ENCODE measurements around the gene ADARB2. TPM values are rescaled to one million over a fixed set of nuclear protein-coding genes. Genes with fewer than 3 reads are reported as not detected.

ADARB2 gene
- total and polyA plus RNA-seq, 3 donors from 2014 or later = 8.5 to 13.0 (median 10.4) TPM

DNA sequence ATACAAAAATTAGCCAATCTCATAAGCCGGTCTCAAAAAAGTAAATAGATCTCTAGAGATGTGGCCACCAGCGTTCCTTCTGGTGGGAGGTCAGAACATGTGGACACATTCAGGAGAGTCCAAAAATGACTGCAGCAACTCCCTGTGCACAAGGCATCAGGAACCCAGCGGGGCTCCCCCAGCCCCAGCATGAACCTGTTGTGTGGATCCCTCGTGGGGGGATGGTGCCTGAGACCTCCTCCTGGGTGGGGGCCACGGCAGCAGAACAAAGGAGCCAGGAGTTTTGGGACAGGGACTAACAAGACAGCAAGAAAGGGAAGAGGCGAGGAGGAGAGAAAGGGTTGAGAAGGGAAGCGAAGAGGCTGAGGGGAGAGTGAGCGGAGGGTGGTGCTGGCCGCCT is 559.4 kb downstream of the ADARB2 start:
- Histone ChIP-seq H3K27me3 (no peaks in the 10 kb centered on the region), H3K4me1 (peaks cover 3% of the 10 kb centered on the region), H3K9me3 (no peaks in the 10 kb centered on the region), H3K27ac (no peak overlapping the region), H3K36me3 (ENCODE audit: low read depth, missing control alignments) (no peaks in the 10 kb centered on the region), H3K4me3 (no peak overlapping the region)
- intact Hi-C loops (cut with DNase I; ENCODE audit: low total_unique reads) = no loop called here
- no peak for DNase-seq
- TF ChIP-seq POLR2A (IDR thresholded peaks at IDR 0.05) = no peak
- TF ChIP-seq, protein P1, sequence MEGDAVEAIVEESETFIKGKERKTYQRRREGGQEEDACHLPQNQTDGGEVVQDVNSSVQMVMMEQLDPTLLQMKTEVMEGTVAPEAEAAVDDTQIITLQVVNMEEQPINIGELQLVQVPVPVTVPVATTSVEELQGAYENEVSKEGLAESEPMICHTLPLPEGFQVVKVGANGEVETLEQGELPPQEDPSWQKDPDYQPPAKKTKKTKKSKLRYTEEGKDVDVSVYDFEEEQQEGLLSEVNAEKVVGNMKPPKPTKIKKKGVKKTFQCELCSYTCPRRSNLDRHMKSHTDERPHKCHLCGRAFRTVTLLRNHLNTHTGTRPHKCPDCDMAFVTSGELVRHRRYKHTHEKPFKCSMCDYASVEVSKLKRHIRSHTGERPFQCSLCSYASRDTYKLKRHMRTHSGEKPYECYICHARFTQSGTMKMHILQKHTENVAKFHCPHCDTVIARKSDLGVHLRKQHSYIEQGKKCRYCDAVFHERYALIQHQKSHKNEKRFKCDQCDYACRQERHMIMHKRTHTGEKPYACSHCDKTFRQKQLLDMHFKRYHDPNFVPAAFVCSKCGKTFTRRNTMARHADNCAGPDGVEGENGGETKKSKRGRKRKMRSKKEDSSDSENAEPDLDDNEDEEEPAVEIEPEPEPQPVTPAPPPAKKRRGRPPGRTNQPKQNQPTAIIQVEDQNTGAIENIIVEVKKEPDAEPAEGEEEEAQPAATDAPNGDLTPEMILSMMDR (IDR thresholded peaks at IDR 0.05) = no peak
- WGBS, 2 donors = 90 to 92% methylated on average over 9 of the region's 9 CpGs

DNA sequence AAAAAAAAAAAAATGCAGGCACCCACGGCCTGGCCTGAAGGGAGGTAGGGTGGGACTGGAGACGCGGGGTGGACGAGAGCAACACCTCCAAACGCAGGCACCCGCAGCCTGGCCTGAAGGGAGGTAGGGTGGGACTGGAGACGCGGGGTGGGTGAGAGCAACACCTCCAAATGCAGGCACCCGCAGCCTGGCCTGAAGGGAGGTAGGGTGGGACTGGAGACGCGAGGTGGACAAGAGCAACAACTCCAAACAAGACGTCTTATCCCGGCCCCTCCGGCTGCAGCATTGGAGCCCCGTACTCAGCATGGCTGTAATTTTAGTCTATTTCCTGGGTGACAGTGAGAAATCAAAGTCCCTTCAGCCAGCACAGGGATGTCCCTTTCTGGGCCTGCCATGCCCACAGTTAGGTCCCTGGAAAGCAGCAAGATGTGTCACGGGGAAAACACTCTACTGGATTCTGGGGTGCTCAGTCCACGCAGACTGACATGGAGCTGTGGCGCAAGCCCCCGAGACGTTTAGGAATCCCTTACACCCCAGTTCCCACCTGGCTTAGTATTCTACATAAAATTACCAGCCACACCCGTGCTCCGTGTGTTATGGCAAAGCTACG is 561.3 kb downstream of the ADARB2 start:
- 93 to 95% methylated on average over 21 to 23 of the region's 23 CpGs for WGBS, 2 donors
- DNase-seq = no peak
- Histone ChIP-seq H3K4me3 (no peak overlapping the region), H3K27ac (no peak overlapping the region), H3K4me1 (no peaks in the 10 kb centered on the region), H3K27me3 (no peaks in the 10 kb centered on the region), H3K36me3 (ENCODE audit: low read depth, missing control alignments) (no peaks in the 10 kb centered on the region), H3K9me3 (no peaks in the 10 kb centered on the region)
- intact Hi-C loops (cut with DNase I; ENCODE audit: low total_unique reads) = no loop called here
- TF ChIP-seq, protein P1 (IDR thresholded peaks at IDR 0.05) = no peak
- no peak for TF ChIP-seq POLR2A (IDR thresholded peaks at IDR 0.05)

DNA sequence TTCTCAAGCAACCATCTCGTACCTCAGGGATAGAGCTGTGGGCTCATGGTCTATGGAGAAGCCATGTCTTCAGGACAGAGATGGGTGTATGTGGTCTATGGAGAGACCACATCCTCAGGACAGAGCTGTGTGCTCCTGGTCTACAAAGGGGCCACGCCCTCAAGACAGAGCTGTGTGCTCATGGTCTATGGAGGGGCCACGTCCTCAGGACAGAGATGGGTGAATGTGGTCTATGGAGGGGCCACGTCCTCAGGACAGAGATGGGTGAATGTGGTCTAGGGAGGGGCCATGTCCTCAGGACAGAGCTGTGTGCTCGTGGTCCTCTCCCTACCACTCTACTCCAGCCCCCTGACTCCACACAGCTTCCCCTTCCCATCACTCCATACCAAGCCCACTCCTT is 563.3 kb downstream of the ADARB2 start:
- no peaks in the 10 kb centered on the region for H3K36me3 ChIP-seq (ENCODE audit: low read depth, missing control alignments)
- no peak for DNase-seq
- no peaks in the 10 kb centered on the region for H3K27me3 ChIP-seq
- intact Hi-C loops (cut with DNase I; ENCODE audit: low total_unique reads) = no loop called here
- no peak overlapping the region for H3K4me3 ChIP-seq
- H3K4me1 ChIP-seq = no peaks in the 10 kb centered on the region
- no peak overlapping the region for H3K27ac ChIP-seq
- WGBS, 2 donors = 82 to 85% methylated on average over 5 of the region's 5 CpGs
- no peak for TF ChIP-seq POLR2A (IDR thresholded peaks at IDR 0.05)
- TF ChIP-seq, protein P1 (IDR thresholded peaks at IDR 0.05) = no peak
- H3K9me3 ChIP-seq = no peaks in the 10 kb centered on the region

DNA sequence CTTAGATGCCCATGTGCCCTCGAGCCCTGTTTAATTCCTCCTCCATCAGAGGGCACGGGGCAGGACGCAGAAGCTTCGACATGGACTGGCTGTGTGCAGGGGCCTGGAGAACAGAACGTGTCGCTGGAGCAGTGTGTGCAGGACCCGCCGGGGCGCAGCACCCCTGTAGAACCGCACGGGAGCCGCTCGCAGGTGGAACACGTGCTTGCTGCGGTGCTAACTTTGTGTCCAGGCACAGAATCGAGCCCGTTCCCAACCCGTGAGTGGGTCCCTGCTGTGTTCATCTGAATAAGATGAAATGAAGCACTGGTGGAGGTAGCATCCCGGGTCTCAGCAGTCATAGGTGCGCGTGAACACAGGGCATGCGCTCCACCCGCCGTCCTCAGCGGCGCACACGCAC is 564.2 kb downstream of the ADARB2 start:
- no peak overlapping the region for H3K4me3 ChIP-seq
- no peaks in the 10 kb centered on the region for H3K27me3 ChIP-seq
- WGBS, 2 donors = 91 to 96% methylated on average over 11 to 27 of the region's 27 CpGs
- H3K9me3 ChIP-seq = no peaks in the 10 kb centered on the region
- no peak for DNase-seq
- intact Hi-C loops (cut with DNase I; ENCODE audit: low total_unique reads) = no loop called here
- H3K36me3 ChIP-seq (ENCODE audit: low read depth, missing control alignments) = no peaks in the 10 kb centered on the region
- no peaks in the 10 kb centered on the region for H3K4me1 ChIP-seq
- H3K27ac ChIP-seq = no peak overlapping the region
- TF ChIP-seq POLR2A (IDR thresholded peaks at IDR 0.05) = no peak
- TF ChIP-seq, protein P1 (IDR thresholded peaks at IDR 0.05) = no peak

Measured in testis (tissue), 3 donors.